Adrenal gland (tissue), 5 donors: ENCODE results near the gene MFSD11.

Experiments
- CTCF ChIP-seq, 6 experiments: fragments of 450-650 bp in 4 of 6; fragments of 200-600 bp in 2 of 6; sonication (generic) in 1 of 6; IDR thresholded peaks; 1 replicate in 5 of 6; 2 replicates in 1 of 6; pipeline versions ENCODE4 v1.5.1 to v1.8.0; 2016 to 2021; ENCODE audit warnings: antibody characterized with exemption in 6 of 6, mild to moderate bottlenecking in 2 of 6, moderate library complexity in 1 of 6
- POLR2A ChIP-seq, 2 donors: fragments of 450-650 bp; IDR thresholded peaks; one replicate each; pipeline ENCODE4 v1.6.1; 2017; ENCODE audit warnings: antibody characterized with exemption in 2 of 2, mild to moderate bottlenecking in 2 of 2, moderate library complexity in 1 of 2
- donor health status: DM: no; HTN: no; CAD: no.

DNA sequence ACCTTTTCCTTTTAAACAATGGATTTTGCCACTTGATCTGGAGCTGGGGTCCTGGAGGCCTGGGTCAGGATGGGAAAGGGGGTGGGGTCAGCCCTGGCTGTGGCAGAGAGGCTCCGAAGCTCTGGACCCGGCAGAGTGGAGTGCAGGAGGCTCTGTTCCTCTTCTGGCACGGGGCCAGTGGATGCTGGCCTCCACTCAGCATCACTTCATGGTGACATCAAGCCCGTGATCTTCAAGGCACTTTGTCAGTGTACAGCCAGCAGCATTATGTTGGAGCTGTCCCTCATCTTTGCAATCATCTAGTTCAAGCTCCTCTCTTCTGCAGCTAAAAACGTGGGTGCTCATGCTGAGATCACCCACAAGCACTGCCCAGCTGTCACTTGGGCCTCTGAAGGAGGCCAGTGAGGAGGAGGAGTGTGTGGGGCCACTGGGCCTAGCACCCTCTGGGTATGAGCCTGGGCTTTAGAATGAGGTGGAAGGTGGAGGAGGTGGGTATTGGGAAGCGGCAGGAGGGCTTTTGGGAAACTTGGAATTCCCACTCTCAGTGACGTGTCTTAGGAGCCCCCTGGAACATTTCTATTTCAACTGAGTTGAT lies 84.4 kb downstream of the MFSD11 start:
- TF ChIP-seq CTCF (IDR thresholded peaks at IDR 0.05) = no peak
- TF ChIP-seq POLR2A (IDR thresholded peaks at IDR 0.05) = no peak
